KBM-7 (cell line): Measurements from ENCODE around the gene SDC4.

ENCODE experiments used
- DNase-seq: peaks from one replicate; pipeline ENCODE4 v3.0.0-alpha.2; 2015
- in situ Hi-C: fragments of 300-500 bp; cut with MboI; formaldehyde crosslinking; loops from 2 replicates; pipeline ENCODE4 v1.14.3; 2020; ENCODE audit warnings: low sequenced_read_pairs, low pct_unique_long_range_greater_than_20kb, mixed read lengths

SDC4 gene

DNA sequence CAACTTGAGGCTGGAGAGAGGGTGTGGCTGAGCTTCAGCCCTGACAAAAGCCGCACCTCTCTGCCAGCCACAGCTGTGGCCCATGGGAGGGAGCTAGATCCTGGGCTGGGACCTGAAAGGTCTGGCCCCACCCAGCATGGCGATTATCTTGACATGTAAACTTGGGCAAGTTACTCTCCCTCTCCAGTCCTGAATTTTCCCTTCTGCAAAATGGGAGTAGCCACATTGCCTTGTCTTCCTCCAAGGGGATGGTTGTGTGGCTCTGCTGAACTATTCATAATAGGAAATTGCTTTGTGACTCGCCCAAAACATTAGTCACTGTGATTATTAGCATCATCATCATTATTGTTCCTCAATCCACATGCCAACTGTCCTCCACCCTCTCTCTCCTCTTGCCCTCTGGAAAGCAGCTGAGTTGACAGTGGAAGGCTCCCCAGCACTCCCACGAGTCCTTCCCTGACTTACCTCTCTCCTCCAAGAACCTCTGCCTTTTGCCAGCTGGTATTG lies 64.6 kb downstream of the SDC4 start:
- in situ Hi-C loops = no loop called here
- DNase-seq = no peak

DNA sequence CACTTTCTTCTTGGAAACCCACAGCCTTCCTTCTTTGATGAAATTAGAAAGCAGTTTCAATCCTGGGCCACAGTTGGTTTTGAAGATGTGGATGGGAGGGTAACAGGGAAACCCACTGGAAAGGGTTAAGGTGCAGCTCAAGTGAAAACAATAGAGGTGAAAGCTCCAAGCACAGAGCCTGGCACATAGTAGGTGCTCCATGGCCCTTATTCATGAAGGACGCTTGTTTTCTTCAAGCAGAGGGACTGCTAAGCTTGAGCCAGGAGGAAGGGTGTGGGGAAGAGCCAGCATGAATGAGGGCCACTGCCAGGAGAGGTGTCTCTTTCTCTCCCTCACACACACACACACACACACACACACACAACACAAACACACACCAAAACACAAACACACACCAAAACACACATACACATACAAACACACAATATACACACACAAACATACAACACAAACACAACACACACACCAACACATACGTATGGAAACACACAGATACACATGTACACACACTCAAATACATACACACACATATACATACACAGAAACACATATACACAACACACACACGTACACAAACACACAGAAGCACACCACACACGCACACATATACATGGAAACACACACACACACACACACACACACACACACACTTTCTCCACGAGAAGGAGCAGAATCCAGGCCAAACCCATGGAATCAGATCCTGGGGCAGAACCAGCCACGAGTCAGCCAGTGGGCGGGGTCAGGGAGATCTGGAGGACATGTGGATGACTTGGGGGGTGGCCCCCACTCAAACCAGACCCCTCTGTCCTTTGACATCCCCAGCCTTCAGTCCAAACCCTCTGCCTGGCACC lies 65.3 kb downstream of the SDC4 start:
- in situ Hi-C loops = no loop called here

DNA sequence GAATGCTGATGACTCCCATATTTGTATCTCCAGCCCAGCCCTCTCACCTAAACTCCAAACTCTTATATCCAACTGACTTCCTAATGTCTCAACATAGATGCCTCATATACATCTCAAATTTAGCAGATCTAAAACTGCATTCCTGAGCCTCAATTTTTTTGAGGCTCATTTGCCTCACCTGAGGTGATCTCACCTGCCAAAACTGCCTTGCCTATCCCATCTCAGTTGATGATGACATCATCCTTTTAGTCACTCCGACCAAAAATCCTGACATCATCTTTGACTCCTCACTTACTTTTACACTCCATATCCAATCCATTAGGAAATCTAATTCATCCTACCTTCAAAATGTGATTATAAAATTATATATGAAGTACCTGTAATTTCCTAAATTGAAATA lies 68.2 kb downstream of the SDC4 start:
- in situ Hi-C loops = no loop called here
- DNase-seq = no peak

More for the DNA sequence above, 65.3 kb downstream of the SDC4 start:
- DNase-seq = no peak

DNA sequence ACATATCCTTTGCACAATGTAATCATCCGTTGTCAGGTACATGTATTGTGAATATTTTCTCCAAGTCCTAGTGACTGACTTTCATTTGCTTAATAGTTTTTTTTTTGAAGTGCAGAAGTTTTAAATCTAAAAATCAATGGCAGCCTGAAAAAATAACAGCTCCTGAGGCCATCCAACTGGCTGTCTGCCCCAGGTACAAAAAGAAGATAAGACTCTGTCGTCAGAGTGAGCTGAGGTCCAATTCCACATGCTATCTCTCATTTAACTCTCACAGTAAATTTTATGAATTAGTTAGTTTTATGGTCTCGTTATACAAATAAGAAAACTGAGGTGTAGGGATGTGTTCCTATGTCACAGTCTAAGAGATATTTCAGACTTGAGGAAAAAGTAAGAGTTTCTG lies 72.9 kb downstream of the SDC4 start:
- in situ Hi-C loops = no loop called here
- no peak for DNase-seq
